Measurements from ENCODE around the gene TLR5. TPM values are rescaled to one million over a fixed set of nuclear protein-coding genes. Genes with fewer than 3 reads are reported as not detected.

TLR5 gene
- total and polyA plus RNA-seq, 7 donors = 0.23 to 10.2 (median 3.6) TPM

DNA sequence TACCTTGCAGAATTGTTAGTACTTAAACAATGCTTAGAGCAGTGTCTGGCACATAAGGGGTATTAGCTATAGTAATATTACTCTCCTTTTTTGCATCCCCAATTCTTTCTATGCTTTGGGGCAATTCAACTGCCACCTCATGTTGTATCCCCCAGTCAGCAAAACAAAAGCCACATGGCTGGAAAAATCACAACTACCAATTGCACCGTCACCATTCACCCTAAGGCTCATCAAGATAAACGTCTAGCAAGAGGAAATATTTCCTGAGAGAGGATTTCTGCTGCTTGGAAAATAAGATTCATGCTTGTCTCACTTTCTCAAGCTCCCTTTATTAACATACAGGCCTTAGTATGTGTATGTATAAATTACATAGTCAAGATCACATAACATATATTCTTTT, 12.1 kb upstream of the TLR5 start:
- H3K4me1 ChIP-seq = no peaks in the 10 kb centered on the region
- no peaks in the 10 kb centered on the region for H3K36me3 ChIP-seq
- H3K27ac ChIP-seq = no peak overlapping the region
- 66 to 78% methylated on average over 2 of the region's 2 CpGs for WGBS, 2 donors
- no peak for TF ChIP-seq POLR2A (IDR thresholded peaks at IDR 0.05)
- no peak for TF ChIP-seq CTCF (IDR thresholded peaks at IDR 0.05)
- no peak for TF ChIP-seq POLR2AphosphoS5 (IDR thresholded peaks at IDR 0.05)
- TF ChIP-seq EP300 (IDR thresholded peaks at IDR 0.05) = no peak
- no peaks in the 10 kb centered on the region for H3K27me3 ChIP-seq
- no peak overlapping the region for H3K4me3 ChIP-seq
- H3K9me3 ChIP-seq = no peaks in the 10 kb centered on the region
- intact Hi-C loops (cut with DNase I) = no loop called here
- no peak for DNase-seq

DNA sequence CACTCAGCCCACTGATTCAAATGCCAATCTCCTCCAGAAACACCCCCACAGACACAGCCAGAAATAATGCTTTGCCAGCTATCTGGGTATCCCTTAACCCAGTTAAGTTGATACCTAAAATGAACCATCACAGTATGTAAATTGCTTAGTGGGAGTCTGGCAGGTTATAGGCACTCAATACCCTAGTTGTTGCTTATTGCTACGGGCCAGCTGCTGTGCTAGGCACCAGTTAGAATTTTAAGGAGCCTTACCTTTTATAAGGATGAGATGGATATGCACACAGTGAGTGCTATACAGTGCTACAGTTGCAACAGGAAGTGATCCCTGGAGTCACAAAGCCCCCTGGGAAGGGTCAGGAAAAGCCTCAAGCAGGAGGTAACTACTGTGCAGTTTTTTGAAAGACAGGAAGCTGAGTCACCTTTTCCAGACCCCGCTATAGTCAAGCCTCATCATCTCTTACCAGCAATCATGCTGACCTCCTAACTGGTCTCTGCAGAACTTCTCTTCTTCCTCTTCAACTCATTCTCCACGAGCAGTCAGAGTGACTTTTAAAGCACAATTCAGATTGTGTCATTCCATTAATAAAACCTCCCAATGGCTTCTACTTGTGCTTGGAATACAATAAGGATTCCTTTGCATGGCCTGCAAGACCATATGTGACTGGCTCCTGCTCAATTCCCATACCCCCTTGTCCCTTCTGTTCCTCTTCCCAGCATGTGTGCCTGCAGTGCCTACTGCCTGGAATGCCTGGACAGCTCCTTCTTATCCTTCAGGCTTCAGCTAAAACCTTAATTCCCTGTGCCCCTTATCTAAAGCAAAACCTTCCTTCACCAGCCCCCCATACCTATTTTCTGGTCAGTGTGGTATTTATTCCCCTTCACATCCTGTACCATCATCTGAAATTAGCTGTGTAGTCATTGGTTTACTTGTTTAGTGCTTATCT, 10.4 kb upstream of the TLR5 start:
- TF ChIP-seq POLR2AphosphoS5 (IDR thresholded peaks at IDR 0.05) (no peak), CTCF (IDR thresholded peaks at IDR 0.05) (no peak), EP300 (IDR thresholded peaks at IDR 0.05) (no peak), POLR2A (IDR thresholded peaks at IDR 0.05) (no peak)
- 60 to 84% methylated on average over 3 of the region's 3 CpGs for WGBS, 2 donors
- Histone ChIP-seq H3K27ac (no peak overlapping the region), H3K4me3 (no peak overlapping the region), H3K36me3 (no peaks in the 10 kb centered on the region), H3K4me1 (no peaks in the 10 kb centered on the region), H3K27me3 (no peaks in the 10 kb centered on the region), H3K9me3 (no peaks in the 10 kb centered on the region)
- intact Hi-C loops (cut with DNase I) = no loop called here
- peak; percentile 9 for DNase-seq

DNA sequence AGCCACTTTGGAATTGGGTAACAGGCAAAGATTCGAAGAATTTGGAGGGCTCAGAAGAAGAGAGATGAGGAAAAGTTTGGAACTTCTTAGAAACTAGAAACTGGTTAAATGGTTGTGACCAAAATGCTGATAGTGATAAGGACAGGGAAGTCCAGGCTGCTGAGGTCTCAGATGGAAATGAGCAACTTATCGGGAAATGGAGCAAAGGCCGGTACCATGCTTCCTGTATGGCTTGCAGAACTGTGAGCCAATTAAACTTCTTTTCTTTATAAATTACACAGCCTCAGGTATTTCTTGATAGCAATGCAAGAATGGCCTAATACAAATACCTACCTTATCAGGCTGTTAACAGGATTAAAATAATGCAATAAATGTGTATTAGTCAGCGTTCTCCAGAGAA, 9.4 kb upstream of the TLR5 start:
- DNase-seq = no peak
- no peaks in the 10 kb centered on the region for H3K36me3 ChIP-seq
- H3K27me3 ChIP-seq = no peaks in the 10 kb centered on the region
- no peaks in the 10 kb centered on the region for H3K4me1 ChIP-seq
- no peak overlapping the region for H3K4me3 ChIP-seq
- H3K9me3 ChIP-seq = peaks cover 0 to 4% (median 0%) of the 10 kb centered on the region in 4 donors
- intact Hi-C loops (cut with DNase I) = no loop called here
- no peak overlapping the region for H3K27ac ChIP-seq
- TF ChIP-seq CTCF (IDR thresholded peaks at IDR 0.05) (no peak), POLR2A (IDR thresholded peaks at IDR 0.05) (no peak), POLR2AphosphoS5 (IDR thresholded peaks at IDR 0.05) (no peak)
- 83 to 93% methylated on average over 4 of the region's 4 CpGs for WGBS, 2 donors

- no peak overlapping the region for H3K27ac ChIP-seq
- DNase-seq = peak; percentile 22
- 93 to 95% methylated on average over 5 of the region's 5 CpGs for WGBS, 2 donors
Measured at GRCh38 chr1:223150443-223150842, 7.4 kb upstream of the TLR5 start.

More at GRCh38 chr1:223150443-223150842, 7.4 kb upstream of the TLR5 start:
- no peaks in the 10 kb centered on the region for H3K27me3 ChIP-seq
- H3K9me3 ChIP-seq = peaks cover 0 to 4% (median 0%) of the 10 kb centered on the region in 4 donors
- H3K36me3 ChIP-seq = no peaks in the 10 kb centered on the region
- TF ChIP-seq CTCF (IDR thresholded peaks at IDR 0.05) = no peak
- no peak for TF ChIP-seq POLR2A (IDR thresholded peaks at IDR 0.05)
- no peak for TF ChIP-seq EP300 (IDR thresholded peaks at IDR 0.05)
- TF ChIP-seq POLR2AphosphoS5 (IDR thresholded peaks at IDR 0.05) = no peak
- no peak overlapping the region for H3K4me3 ChIP-seq
- intact Hi-C loops (cut with DNase I) = no loop called here
- H3K4me1 ChIP-seq = no peaks in the 10 kb centered on the region
